IgD-negative memory B cell (primary cell): ENCODE measurements around the gene SLC26A1. TPM values are rescaled to one million over a fixed set of nuclear protein-coding genes. Genes with fewer than 3 reads are reported as not detected.
A peak's percentile ranks its signal among the peaks of the same experiment; 100 is the strongest.
"Not testable (repeated sequence)": the region's sequence is repeated elsewhere in the genome, so short reads cannot be mapped to it uniquely, and the experiment has no call there.

ENCODE experiments used
- H3K27ac Mint-ChIP-seq, 3 donors: one replicate each; pipeline ENCODE4 v1.8.0; 2020 to 2022; ENCODE audit warnings: mild to moderate bottlenecking in 3 of 3, mixed read lengths in 3 of 3, moderate library complexity in 1 of 3
- H3K27me3 Mint-ChIP-seq: one replicate; pipeline ENCODE4 v1.8.0; 2021; ENCODE audit warnings: mixed read lengths
- H3K36me3 Mint-ChIP-seq: one replicate; pipeline ENCODE4 v1.8.0; 2020; ENCODE audit warnings: mild to moderate bottlenecking, mixed read lengths
- H3K4me1 Mint-ChIP-seq, 3 donors: one replicate each; pipeline ENCODE4 v1.8.0; 2020 to 2022; ENCODE audit warnings: mixed read lengths in 3 of 3, mild to moderate bottlenecking in 1 of 3
- H3K4me3 Mint-ChIP-seq, 4 donors: one replicate each; pipeline ENCODE4 v1.8.0; 2020 to 2022; ENCODE audit warnings: mild to moderate bottlenecking in 4 of 4, mixed read lengths in 4 of 4, moderate library complexity in 3 of 4
- H3K9me3 Mint-ChIP-seq, 3 donors: one replicate each; pipeline ENCODE4 v1.8.0; 2020 to 2021; ENCODE audit warnings: mixed read lengths in 3 of 3, mild to moderate bottlenecking in 1 of 3
- polyA plus RNA-seq: library from polyadenylated mRNA; unstranded; fragments of 300-500 nt; fragmentation: Illumina TruSeq; gene quantifications from one replicate; pipeline ENCODE4 v1.2.3, GENCODE V29; 2021

Gene SLC26A1
- polyA plus RNA-seq, 1 donor from 2014 or later: 0.70 TPM

GRCh38 chr4:947491-947971, 45.7 kb downstream of the SLC26A1 start:
- Mint-ChIP-seq H3K27ac (no peak overlapping the region), H3K4me1 (peaks cover 0 to 3% (median 1%) of the 10 kb centered on the region in 3 donors), H3K9me3 (no peaks in the 10 kb centered on the region), H3K27me3 (no peaks in the 10 kb centered on the region), H3K4me3 (no peak overlapping the region), H3K36me3 (no peaks in the 10 kb centered on the region)

DNA sequence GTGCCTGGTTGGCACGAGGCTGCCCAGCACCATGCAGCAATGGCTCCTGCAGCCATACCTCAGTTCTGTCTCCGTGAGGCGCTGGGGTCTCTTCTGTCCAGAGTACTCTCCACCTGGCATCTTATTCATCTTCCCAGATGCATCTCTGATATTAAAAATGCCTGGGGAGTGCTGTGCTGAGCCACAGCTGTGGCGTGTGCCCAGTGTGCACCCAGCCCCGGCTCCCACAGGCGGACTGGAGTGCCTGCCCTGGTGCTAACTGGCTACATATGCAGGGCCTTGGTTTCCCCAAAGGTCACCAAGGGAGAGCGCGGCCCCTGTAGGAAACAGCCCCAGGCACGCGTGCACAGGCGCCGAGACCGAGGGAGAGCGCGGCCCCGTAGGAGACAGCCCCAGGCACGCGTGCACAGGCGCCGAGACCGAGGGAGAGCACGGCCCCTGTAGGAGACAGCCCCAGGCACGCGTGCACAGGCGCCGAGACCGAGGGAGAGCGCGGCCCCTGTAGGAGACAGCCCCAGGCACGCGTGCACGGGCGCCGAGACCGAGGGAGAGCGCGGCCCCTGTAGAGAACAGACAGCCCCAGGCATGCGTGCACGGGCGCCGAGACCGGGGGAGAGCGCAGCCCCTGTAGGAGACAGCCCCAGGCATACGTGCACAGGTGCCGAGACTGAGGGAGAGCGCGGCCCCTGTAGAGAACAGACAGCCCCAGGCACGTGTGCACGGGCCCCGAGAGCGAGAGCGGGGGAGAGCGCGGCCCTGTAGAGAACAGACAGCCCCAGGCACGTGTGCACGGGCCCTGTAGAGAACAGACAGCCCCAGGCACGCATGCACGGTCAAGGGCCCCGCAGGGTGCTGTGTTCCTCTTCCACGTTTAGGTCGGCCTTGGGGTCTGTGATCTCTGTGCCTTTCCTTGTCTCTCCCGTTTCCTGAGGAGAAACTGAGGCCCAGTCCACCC, 46.4 kb downstream of the SLC26A1 start:
- peak overlapping the region in 2 of 4 donors; percentile 45 to 47 for H3K4me3 Mint-ChIP-seq
- no peaks in the 10 kb centered on the region for H3K27me3 Mint-ChIP-seq
- H3K4me1 Mint-ChIP-seq: peaks cover 0 to 3% (median 1%) of the 10 kb centered on the region in 3 donors
- no peaks in the 10 kb centered on the region for H3K9me3 Mint-ChIP-seq
- H3K36me3 Mint-ChIP-seq: no peaks in the 10 kb centered on the region
- peak overlapping the region in 1 of 3 donors; percentile 76 for H3K27ac Mint-ChIP-seq

GRCh38 chr4:946103-946450, 47.1 kb downstream of the SLC26A1 start:
- Mint-ChIP-seq H3K27me3 (no peaks in the 10 kb centered on the region), H3K27ac (peak overlapping the region in 1 of 3 donors; percentile 76), H3K4me3 (no peak overlapping the region), H3K36me3 (no peaks in the 10 kb centered on the region), H3K4me1 (peaks cover 0 to 3% (median 1%) of the 10 kb centered on the region in 3 donors), H3K9me3 (no peaks in the 10 kb centered on the region)

DNA sequence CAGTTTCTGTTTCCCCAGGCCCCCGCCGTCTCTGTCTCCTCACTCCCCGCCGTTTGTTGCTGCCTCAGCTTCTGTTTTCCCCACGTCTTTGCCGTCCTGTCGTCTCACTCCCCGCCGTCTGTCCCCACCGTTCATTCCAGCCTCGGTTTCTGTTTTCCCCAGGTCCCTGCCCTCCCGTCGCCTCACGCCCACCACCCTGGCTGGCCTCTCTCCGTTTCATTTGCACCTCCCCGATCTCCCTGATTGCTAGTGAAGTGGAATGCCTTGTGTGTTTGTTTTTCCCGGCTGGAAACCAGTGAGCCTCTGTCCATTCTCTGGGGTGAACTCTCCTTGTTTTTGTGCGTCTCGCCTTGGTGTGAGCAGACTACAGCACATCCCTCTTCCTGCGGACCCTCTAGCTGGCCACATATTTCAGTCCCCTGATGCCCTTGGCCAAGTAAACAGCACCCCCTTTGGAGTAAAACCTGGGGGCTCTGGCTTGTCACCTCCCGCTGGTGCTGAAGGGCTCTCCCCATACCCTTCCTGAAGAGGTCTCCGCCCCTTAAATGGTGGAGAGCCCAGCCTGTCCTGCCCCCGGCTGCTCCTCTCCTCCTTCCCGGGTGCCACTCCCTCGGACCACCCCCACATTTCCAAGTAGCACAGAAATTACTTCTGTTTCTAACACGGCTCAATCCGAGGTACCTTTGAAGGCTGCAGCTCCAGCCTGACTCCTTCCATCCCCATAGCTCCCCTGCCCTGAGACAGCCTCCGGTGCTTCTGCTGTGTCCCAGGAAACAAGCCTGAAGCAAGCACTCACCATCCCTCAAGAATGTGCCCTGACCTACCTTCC, 47.7 kb downstream of the SLC26A1 start:
- Mint-ChIP-seq H3K27ac (peak overlapping the region in 1 of 3 donors; percentile 76), H3K9me3 (no peaks in the 10 kb centered on the region), H3K27me3 (no peaks in the 10 kb centered on the region), H3K4me1 (peaks cover under 1 to 3% (median 3%) of the 10 kb centered on the region in 3 donors), H3K4me3 (no peak overlapping the region), H3K36me3 (no peaks in the 10 kb centered on the region)

GRCh38 chr4:939508-939907, 53.7 kb downstream of the SLC26A1 start:
- H3K9me3 Mint-ChIP-seq, H3K4me3 Mint-ChIP-seq, H3K27me3 Mint-ChIP-seq, H3K36me3 Mint-ChIP-seq, H3K27ac Mint-ChIP-seq: not testable (repeated sequence)
- H3K4me1 Mint-ChIP-seq: peaks cover 28 to 31% (median 31%) of the 10 kb centered on the region in 3 donors

Other genes with a start within 250 kb of the SLC26A1 start
- gene CPLX1, start 167.3 kb downstream of the SLC26A1 start, polyA plus RNA-seq: not detected
- 74.7 TPM for gene GAK, start 61.1 kb downstream of the SLC26A1 start, polyA plus RNA-seq
- 20.0 TPM for gene TMEM175, start 60.9 kb downstream of the SLC26A1 start, polyA plus RNA-seq
- gene DGKQ, start 19.8 kb downstream of the SLC26A1 start, polyA plus RNA-seq: 3.5 TPM
- gene IDUA, start 6.4 kb downstream of the SLC26A1 start, polyA plus RNA-seq: 8.5 TPM
- gene FGFRL1, start 18.2 kb upstream of the SLC26A1 start, polyA plus RNA-seq: 0.93 TPM
- 0.68 TPM for gene RNF212, start 120.2 kb upstream of the SLC26A1 start, polyA plus RNA-seq
- gene SPON2, start 179.2 kb upstream of the SLC26A1 start, polyA plus RNA-seq: 8.6 TPM